HG03469 (cell line): ENCODE data around the gene SLC6A6.

Source experiments
- ATAC-seq: cut with Tn5 transposase; IDR thresholded peaks from one replicate; pipeline ENCODE4 v1.9.1; 2021; ENCODE audit warnings: mild to moderate bottlenecking, moderate library complexity, moderate number of reproducible peaks; ENCODE audit not compliant: unreplicated experiment

Gene SLC6A6

GRCh38 chr3:14415501-14415900 is 13.1 kb downstream of the SLC6A6 start:
- no peak for ATAC-seq

GRCh38 chr3:14416453-14416852 is 14.0 kb downstream of the SLC6A6 start:
- ATAC-seq, result no peak

GRCh38 chr3:14418296-14419250 is 16.2 kb downstream of the SLC6A6 start:
- ATAC-seq, result no peak

GRCh38 chr3:14422016-14422963 is 19.9 kb downstream of the SLC6A6 start:
- ATAC-seq, result no peak

GRCh38 chr3:14423197-14423743 is 20.9 kb downstream of the SLC6A6 start:
- ATAC-seq, result no peak

GRCh38 chr3:14423963-14424362 is 21.6 kb downstream of the SLC6A6 start:
- no peak for ATAC-seq

- ATAC-seq, result no peak
Observed at GRCh38 chr3:14424711-14425580, 22.5 kb downstream of the SLC6A6 start.

- ATAC-seq, result no peak
Observed at GRCh38 chr3:14425581-14426304, 23.3 kb downstream of the SLC6A6 start.

GRCh38 chr3:14426305-14426620 is 23.9 kb downstream of the SLC6A6 start:
- ATAC-seq, result no peak

GRCh38 chr3:14428087-14429033 is 26.0 kb downstream of the SLC6A6 start:
- ATAC-seq, result no peak

GRCh38 chr3:14429237-14429636 is 26.8 kb downstream of the SLC6A6 start:
- ATAC-seq, result no peak

- no peak for ATAC-seq
Observed at GRCh38 chr3:14429640-14430039, 27.2 kb downstream of the SLC6A6 start.

- no peak for ATAC-seq
Observed at GRCh38 chr3:14430053-14430452, 27.6 kb downstream of the SLC6A6 start.

GRCh38 chr3:14430706-14431451 is 28.5 kb downstream of the SLC6A6 start:
- ATAC-seq, result no peak

GRCh38 chr3:14431452-14431916 is 29.1 kb downstream of the SLC6A6 start:
- peak; percentile 7 for ATAC-seq

- peak; percentile 58 for ATAC-seq
Observed at GRCh38 chr3:14431917-14432834, 29.8 kb downstream of the SLC6A6 start.

GRCh38 chr3:14433106-14433505 is 30.7 kb downstream of the SLC6A6 start:
- ATAC-seq, result no peak
